ENCODE results near the gene PRDM10.

The PRDM10 gene

DNA sequence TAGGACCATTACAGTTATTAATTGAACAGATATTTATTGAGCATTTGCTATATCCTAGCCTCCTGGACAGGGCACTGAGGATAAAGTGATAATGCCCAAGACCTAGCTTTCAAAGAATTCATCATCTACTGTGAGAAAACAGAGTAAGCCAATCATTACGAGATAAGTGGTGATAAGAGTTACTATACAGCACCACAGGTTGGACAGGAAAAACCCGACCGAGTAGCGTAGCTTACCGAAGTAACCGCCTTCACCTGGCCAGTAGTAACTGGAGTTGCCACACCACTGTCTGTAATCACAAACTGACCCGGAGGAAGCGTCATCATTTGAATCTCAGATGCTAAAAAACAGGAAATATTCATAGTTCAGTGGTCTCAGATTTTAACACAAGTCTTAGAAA, 97.2 kb downstream of the PRDM10 start:
- in situ Hi-C loops (cut with MboI; ENCODE audit: low pct_unique_long_range_greater_than_20kb, low sequenced_read_pairs, unreplicated experiment): no loop called here
- no peak for DNase-seq (ENCODE audit: low spot score)

DNA sequence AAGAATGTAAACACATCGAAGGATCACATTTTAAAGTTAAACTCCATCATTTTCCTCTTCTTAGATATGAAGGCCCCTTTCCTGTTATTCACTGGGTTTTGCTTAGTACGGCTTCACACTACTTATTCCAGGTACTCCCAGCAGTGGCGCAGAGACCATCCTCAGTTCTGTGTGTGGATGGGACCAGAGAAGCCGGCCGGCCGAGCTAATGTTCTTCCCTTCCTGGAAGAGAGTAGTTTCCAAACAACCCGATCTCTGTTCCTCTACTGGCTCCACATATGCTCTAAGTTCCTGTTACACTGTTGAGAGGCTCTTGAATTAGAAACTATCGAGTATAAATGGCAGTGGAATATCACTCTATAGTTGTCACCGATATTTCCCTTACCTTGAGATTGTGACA, 106.6 kb downstream of the PRDM10 start:
- TF ChIP-seq, protein P1, sequence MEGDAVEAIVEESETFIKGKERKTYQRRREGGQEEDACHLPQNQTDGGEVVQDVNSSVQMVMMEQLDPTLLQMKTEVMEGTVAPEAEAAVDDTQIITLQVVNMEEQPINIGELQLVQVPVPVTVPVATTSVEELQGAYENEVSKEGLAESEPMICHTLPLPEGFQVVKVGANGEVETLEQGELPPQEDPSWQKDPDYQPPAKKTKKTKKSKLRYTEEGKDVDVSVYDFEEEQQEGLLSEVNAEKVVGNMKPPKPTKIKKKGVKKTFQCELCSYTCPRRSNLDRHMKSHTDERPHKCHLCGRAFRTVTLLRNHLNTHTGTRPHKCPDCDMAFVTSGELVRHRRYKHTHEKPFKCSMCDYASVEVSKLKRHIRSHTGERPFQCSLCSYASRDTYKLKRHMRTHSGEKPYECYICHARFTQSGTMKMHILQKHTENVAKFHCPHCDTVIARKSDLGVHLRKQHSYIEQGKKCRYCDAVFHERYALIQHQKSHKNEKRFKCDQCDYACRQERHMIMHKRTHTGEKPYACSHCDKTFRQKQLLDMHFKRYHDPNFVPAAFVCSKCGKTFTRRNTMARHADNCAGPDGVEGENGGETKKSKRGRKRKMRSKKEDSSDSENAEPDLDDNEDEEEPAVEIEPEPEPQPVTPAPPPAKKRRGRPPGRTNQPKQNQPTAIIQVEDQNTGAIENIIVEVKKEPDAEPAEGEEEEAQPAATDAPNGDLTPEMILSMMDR (IDR thresholded peaks at IDR 0.05; ENCODE audit: extremely low read depth, insufficient read depth, missing control alignments): no peak
- in situ Hi-C loops (cut with MboI; ENCODE audit: low pct_unique_long_range_greater_than_20kb, low sequenced_read_pairs, unreplicated experiment): no loop called here
- no peak for DNase-seq (ENCODE audit: low spot score)

More for the DNA sequence above, 97.2 kb downstream of the PRDM10 start:
- TF ChIP-seq, protein P1 (IDR thresholded peaks at IDR 0.05; ENCODE audit: extremely low read depth, insufficient read depth, missing control alignments): no peak

DNA sequence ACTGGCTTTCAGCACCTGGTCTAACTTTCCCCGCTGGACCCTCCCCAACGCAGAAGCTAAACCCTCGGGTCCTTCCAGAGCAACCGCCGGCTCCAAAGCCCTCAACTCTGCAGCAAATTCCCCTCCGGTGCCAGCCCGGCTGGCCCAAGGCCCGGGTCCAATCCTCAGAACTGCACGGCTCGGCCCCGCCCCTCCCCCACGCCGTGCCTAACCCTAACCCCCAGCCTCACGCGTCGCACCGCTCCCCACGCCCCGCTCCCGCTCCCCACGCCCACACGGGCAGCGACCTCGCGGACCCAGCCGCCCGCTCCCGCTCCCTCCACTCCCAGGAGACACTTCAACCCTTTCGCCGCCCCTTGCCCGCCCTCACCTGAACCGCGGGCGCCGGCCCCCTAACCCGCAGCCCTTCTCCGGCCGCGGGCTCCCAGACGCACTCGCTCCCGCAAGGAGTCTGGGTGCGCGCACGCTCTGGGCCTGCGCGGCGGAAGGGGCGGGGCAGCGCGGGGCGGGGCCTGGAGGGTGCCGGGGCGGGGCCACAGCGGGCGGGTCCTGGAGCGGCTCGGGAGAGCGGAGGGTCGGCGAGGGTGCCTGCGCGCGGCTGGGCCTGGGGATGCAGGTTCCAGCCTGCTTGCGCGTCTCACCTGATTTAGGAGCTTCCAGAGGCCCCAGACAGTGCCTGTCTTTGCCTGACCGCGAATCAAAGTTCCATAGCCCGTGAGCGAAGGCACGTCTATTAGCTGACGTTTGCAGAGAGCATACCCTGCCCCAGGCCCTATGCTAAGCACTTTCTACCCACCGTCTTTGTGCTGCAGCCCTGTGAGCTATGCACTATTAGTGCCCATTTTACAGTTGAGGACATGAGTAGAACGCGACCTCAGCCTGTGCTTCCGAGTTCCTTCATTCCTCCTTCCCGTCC, 107.3 kb downstream of the PRDM10 start, which contains the start of gene NFRKB:
NFRKB (minus strand) TSS at position 453 of the 916 bp plus-strand sequence. CDS start 2,729 bp downstream, outside the sequence.
- TF ChIP-seq, protein P1 (IDR thresholded peaks at IDR 0.05; ENCODE audit: extremely low read depth, insufficient read depth, missing control alignments): no peak
- in situ Hi-C loops (cut with MboI; ENCODE audit: low pct_unique_long_range_greater_than_20kb, low sequenced_read_pairs, unreplicated experiment): no loop called here
- DNase-seq (ENCODE audit: low spot score): peak; percentile 98

DNA sequence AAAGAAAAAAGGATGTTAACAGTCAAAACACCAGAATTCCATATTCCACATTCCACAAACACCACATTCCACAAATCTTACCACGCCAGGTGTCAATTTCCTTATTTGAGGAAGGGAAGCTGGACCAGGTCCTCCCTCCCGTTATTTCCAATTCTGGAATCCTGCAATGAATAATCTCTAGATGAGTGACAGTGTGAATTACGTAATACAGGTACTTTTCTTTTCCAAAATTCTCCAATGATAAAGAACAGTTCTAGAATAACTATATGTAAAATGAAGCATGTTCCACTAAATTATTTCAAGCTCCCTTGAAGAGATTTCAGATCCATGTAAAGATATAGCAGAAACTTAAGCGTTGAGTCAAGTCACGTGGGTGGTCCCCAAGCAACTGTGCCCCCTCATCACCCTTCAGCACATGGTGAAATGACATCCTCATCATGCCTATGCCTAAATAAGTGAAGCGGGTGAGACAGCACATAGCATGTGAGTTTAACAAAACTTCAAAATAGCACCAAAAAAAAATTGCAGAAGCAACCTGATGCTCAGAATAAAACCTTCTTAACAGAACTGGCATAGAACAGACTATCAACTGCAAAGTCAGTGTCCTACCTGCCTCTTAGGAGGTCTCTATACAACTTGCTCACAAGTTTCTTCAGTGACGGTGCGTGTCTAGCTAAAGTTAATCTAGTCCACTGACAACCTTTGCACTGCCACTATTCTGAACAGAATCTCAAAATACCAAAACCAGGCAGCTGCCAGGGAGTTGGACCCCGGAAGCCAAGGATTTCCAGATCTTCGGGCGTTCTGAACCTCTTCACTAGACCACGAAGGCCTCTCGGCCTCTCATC, 108.1 kb downstream of the PRDM10 start:
- DNase-seq (ENCODE audit: low spot score): peak; percentile 30
- in situ Hi-C loops (cut with MboI; ENCODE audit: low pct_unique_long_range_greater_than_20kb, low sequenced_read_pairs, unreplicated experiment): no loop called here
- TF ChIP-seq, protein P1 (IDR thresholded peaks at IDR 0.05; ENCODE audit: extremely low read depth, insufficient read depth, missing control alignments): no peak

DNA sequence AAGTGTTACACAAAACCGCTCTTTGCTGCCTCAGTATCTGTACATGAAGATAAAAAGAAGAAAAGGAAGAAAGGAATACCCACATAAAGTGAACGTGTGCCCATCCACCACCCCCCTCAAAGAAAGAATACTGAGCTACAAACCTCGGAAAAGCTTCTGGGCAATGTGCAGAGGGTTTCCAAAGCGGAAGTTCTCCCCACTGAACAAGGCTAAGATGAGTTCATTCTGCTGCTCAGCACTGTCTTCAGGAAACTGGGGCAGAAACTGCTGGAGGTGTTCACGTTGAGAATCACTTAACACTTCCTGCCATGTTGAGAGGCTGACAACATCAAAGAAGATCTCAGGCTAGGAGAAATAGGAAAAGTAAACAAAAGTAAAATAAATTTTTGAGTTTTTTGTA, 114.2 kb downstream of the PRDM10 start:
- DNase-seq (ENCODE audit: low spot score): no peak
- in situ Hi-C loops (cut with MboI; ENCODE audit: low pct_unique_long_range_greater_than_20kb, low sequenced_read_pairs, unreplicated experiment): no loop called here
- TF ChIP-seq, protein P1 (IDR thresholded peaks at IDR 0.05; ENCODE audit: extremely low read depth, insufficient read depth, missing control alignments): no peak

DNA sequence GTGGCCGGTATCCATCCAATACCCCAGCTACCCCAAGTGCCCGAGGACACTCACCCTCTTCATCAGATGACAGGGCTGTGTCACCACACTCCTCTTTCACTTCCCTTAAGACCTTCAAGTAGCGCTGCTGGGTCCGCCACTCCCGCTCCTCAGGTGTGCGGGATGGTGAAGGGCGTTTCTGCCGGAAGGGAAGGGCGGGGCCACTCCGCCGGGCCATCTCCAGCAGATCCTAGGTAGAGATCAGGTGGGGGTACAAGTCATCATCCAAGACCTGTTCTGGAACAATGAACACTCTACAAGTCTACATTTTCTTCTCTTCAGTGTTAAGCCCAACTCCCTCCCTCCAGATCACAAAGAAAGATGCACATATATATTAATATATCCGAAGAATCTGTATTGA, 117.3 kb downstream of the PRDM10 start:
- no peak for DNase-seq (ENCODE audit: low spot score)
- in situ Hi-C loops (cut with MboI; ENCODE audit: low pct_unique_long_range_greater_than_20kb, low sequenced_read_pairs, unreplicated experiment): no loop called here
- TF ChIP-seq, protein P1 (IDR thresholded peaks at IDR 0.05; ENCODE audit: extremely low read depth, insufficient read depth, missing control alignments): no peak

Measured in GM13977 (cell line).